HL-60 (cell line): ENCODE data around the gene SLC25A44.

Source experiments
- CTCF ChIP-seq: IDR thresholded peaks from one replicate; pipeline ENCODE4 v1.5.1; 2011; ENCODE audit warnings: low read length, control low read depth, inconsistent platforms; ENCODE audit not compliant: insufficient read depth
- POLR2AphosphoS5 ChIP-seq: IDR thresholded peaks from 2 replicates; pipeline ENCODE4 v1.6.1; 2012; ENCODE audit warnings: low read depth

- TF ChIP-seq CTCF, result no peak
- TF ChIP-seq POLR2AphosphoS5, result no peak
These were observed 65.9 kb downstream of the SLC25A44 start for GRCh38 chr1:156259805-156260204.
